Right ventricle myocardium inferior (tissue), 1 donor: ENCODE measurements around the gene CCNB2. TPM values are rescaled to one million over a fixed set of nuclear protein-coding genes. Genes with fewer than 3 reads are reported as not detected.
"Not testable (repeated sequence)": the region's sequence is repeated elsewhere in the genome, so short reads cannot be mapped to it uniquely, and the experiment has no call there.

ENCODE experiments used
- ATAC-seq: fragments of 200-7000 bp; cut with Tn5 transposase; one replicate; pipeline ENCODE4 v1.9.1; 2020; ENCODE audit warnings: mild to moderate bottlenecking, moderate library complexity
- DNase-seq: peaks from one replicate; pipeline ENCODE4 v3.0.0; 2021; ENCODE audit errors: missing footprints
- intact Hi-C: fragments of 100-400 bp; cut with DNase I; formaldehyde crosslinking; loops from one replicate; pipeline ENCODE4 v1.11.0; 2022
- microRNA-seq: library from miRNA; unstranded; fragments of <30 nt; microRNA quantifications from one replicate; pipeline ENCODE4 v1.2.0, GENCODE V29; 2020
- total RNA-seq: library from RNA; stranded (reverse); fragmentation: NEBNext Ultra II Directional; extraction: Animal tissue kit (Norgen Biotek cat#: 25700); gene quantifications from one replicate; pipeline ENCODE4 v1.2.1, GENCODE V29; 2021
- donor health status: DM: no; HTN: yes; CAD: no; lungs with severe emphysema.

The CCNB2 gene
- total RNA-seq, 1 donor from 2014 or later, result 0.54 TPM

DNA sequence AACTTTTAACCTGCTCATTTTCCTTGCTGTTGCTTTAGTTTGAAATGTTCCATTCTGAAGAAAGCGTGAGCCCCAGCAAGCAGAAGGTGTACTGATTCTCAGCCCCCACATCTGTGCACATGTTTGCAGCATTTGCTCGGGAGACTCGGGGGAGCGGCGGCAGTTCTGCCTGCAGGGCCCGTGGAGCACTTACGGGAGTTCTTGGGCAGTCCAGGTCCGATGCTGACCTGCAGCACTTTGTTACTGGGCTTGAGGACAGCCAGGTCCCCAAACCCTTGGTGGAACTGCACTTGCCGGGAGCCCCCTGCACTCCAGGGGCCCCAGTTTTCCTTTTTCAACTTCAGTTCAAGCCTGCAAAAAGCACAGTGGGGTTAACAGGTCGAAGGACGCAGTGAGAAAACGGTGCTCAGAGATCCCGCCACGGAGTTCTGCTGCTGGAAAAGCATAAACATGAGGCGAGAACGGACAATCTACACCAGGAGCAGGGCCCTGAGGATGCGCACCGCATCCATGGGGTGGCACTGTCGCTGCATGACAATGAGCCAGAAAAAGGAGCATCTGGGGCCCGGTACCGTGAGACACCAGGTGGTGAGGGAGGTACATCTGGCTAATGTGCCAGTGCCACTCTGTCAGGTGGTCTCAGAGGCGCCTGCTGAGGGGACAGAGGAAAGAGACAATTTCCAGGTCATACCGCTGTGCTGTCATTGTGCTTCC is 56.1 kb downstream of the CCNB2 start:
- intact Hi-C loops, result no loop called here
- DNase-seq (no peak), ATAC-seq (no peak)

DNA sequence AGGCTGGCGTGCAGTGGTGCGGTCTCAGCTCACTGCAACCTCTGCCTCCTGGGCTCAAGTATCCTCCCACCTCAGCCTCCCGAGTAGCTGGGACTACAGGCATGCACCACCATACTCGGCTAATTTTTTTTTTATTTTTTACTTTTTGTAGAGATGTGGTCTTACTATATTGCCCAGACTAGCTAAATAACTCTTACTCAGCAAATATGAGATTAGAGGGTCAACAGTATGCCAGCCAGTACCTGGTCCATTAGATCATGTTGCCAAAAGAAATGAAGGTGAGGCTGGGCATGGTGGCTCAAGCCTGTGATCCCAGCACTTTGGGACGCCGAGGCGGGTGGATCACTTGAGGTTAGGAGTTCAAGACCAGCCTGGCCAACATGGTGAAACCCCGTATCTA is 57.1 kb downstream of the CCNB2 start:
- intact Hi-C loops, DNase-seq, ATAC-seq: not testable (repeated sequence)

DNA sequence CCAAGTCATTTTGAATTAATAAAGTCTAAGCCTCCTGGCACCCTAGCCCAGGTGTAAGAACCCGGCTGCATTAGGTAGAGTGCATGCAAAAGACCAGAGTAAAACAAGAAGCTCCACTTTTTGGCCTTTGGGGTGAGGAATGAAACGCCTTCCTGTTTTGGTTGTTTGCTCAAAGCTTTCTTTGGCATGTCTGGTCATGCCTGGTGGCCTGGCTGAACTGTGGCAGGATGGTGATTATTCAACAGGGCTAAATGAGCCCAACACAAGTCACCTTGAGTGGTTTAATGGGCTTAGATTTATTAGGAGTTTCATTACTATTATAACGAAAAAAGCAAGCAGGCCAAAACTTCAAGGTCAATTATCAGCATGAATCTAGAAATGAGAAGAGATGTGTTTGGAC is 60.8 kb downstream of the CCNB2 start:
- intact Hi-C loops, result no loop called here
- no peak for ATAC-seq
- no peak for DNase-seq

- no peak for ATAC-seq
- intact Hi-C loops, result no loop called here
- no peak for DNase-seq
These were observed 61.2 kb downstream of the CCNB2 start for GRCh38 chr15:59166166-59166565.

- intact Hi-C loops, result no loop called here
These were observed 61.8 kb downstream of the CCNB2 start for GRCh38 chr15:59166601-59167265.

DNA sequence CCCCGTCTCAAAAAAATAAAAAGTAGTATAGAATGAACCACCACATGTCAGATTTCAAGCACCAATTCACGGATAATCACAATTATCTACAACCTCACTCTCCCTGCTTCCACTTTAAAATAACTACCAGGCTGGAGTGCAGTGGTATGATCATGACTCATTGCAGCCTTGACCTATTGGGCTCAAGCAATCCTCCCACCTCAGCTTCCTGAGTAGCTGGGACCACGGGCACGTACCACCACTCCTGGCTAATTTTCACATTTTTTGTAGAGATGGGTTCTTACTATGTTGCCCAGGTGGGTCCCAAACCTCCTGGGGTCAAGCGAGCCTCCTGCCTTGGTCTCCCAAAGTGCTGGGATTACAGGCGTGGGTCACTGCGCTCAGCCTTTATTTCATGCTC is 63.6 kb downstream of the CCNB2 start:
- DNase-seq (no peak), ATAC-seq (no peak)
- intact Hi-C loops, result no loop called here

More at GRCh38 chr15:59166601-59167265, 61.8 kb downstream of the CCNB2 start:
- no peak for ATAC-seq
- no peak for DNase-seq

DNA sequence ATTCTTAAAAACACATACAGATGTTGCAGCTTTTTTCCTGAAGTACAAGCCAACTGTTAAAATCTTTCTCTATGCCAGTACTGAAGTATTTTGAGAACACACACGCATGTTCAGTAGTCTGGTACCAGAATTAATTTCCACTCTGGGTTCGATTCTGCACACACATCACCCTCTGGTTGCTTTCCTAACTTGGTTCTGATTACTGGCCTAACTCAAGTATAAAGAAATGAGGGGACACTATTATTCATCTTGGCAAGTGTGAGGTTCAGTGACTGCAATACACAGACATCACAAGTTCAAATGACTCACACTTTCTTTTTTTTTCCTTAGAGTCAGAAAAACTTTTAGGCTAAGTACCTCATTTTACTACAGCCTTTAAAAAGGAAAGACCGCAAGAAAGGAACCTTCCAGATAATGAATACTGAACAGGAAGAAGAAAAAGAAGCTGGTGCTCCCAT is 64.3 kb downstream of the CCNB2 start:
- DNase-seq (no peak), ATAC-seq (no peak)
- intact Hi-C loops, result no loop called here

DNA sequence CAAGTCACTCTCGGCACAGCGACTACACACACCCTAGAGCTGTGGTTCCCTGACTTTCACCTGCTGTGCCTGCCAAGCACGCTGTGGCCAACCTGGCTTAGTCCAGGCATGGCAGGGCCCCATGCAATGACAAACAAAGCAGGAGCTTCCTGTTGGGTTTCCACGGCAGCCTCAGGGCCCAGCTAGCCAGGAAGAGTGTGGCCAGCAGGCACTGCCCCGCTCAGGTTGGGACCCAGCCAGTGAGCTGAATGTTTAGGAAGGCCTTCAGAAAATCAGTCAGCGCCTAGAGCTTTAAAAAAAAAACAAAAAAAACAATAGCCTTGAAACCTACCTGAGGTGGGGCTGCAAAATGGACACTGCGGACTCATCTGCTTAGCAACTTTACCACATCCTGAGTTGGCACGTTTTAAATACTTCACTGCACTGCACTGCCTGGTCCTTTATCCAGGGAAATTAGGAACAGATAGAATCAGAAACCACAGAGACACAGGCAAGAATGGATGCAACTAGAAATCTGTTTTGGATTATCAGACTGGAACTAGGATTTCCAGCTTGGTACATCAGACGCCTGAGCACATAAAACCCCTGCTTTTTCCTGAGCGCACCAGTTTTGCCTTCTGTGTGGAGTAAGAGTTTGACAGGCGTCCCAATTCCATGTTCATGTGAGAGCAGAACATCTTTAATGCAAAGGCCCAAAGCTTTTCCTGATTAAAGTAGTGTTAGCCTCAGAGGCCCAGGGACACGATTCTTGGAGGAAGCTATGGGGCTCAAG is 65.5 kb downstream of the CCNB2 start:
- DNase-seq (no peak), ATAC-seq (peak; percentile 43)
- intact Hi-C loops, result no loop called here

GRCh38 chr15:59171067-59171397 is 66.1 kb downstream of the CCNB2 start:
- ATAC-seq (no peak), DNase-seq (no peak)
- intact Hi-C loops, result no loop called here

DNA sequence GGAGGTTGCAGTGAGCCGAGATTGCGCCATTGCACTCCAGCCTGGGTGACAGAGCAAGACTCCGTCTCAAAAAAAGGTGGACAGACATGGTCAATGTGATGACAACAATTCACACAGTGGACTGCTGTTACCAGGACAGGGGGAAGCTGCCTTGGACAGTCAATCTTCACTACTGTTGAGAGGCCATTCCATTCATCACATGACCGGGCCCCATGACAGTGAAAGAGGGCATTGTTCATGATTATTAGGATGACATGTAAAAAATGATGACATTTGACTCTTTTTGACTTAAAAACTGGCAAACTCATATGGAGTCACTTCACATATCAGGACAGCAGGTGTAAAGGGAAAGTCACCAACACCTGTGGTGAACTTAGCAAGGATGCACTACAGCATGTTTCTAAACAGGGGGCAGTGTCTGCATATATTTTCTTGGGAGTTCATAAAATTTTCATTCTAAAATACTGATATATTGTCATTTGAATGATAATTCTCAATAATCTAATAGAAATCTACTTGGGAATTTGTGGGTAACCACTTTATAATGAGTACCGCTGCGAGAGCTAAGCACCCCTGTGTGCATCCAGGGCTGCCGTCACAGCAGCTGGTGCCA is 67.4 kb downstream of the CCNB2 start:
- no peak for DNase-seq
- intact Hi-C loops, result no loop called here
- no peak for ATAC-seq

DNA sequence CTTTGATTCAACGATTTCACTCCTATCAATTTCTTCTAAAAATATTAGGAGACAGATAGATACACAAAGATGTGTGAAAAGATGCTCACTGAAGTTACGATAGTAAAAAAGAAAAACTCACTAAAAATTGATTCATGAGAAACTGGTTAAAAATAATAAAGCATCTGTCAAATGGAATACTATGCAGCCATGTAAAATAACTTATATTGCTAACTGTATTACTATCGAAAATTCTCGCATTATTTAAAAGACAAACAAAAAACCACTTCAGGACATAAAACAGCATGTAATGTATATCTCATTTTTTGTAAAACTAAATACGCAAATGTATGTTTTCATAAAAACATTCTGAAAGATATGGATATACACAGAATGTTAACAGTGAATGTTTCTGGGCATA is 68.2 kb downstream of the CCNB2 start:
- intact Hi-C loops, result no loop called here
- DNase-seq (no peak), ATAC-seq (no peak)

- intact Hi-C loops, result no loop called here
- DNase-seq (no peak), ATAC-seq (no peak)
These were observed 69.3 kb downstream of the CCNB2 start for GRCh38 chr15:59174151-59174834.

Small RNA genes within 50 kb of the gene (microRNA-seq; reads per million reads assigned to microRNA genes)
- gene MIR2116, result 4.3 reads per million, percentile 8 among the genes with 10 or more reads in this experiment

Other genes with a start within 250 kb of the CCNB2 start
- gene SLTM, start 171.5 kb upstream of the CCNB2 start, total RNA-seq, result 49.2 TPM
- gene RNF111, start 117.5 kb upstream of the CCNB2 start, total RNA-seq, result 22.2 TPM
- not detected for gene LDHAL6B, start 101.7 kb downstream of the CCNB2 start, total RNA-seq